Activated CD4-positive, CD25-positive, alpha-beta regulatory T cell treated with anti-CD3 and anti-CD28 coated beads, Interleukin-2, amount 50 U/mL, for 72 hours (primary cell): ENCODE results near the gene FYB1.

Source experiments
- DNase-seq: peaks from one replicate; pipeline ENCODE4 v3.0.0; 2021

Gene FYB1

GRCh38 chr5:39156082-39156481 is 63.3 kb downstream of the FYB1 start:
- no peak for DNase-seq

GRCh38 chr5:39151745-39152144 is 67.6 kb downstream of the FYB1 start:
- DNase-seq = no peak

GRCh38 chr5:39149966-39150365 is 69.4 kb downstream of the FYB1 start:
- DNase-seq = no peak

- DNase-seq = no peak
These were observed 70.3 kb downstream of the FYB1 start for GRCh38 chr5:39148983-39149534.

- DNase-seq = no peak
These were observed 72.4 kb downstream of the FYB1 start for GRCh38 chr5:39146831-39147540.

- DNase-seq = no peak
These were observed 76.1 kb downstream of the FYB1 start for GRCh38 chr5:39143151-39143860.

GRCh38 chr5:39140558-39141168 is 78.7 kb downstream of the FYB1 start:
- no peak for DNase-seq

GRCh38 chr5:39138892-39139291 is 80.5 kb downstream of the FYB1 start:
- DNase-seq = no peak

GRCh38 chr5:39137819-39138451 is 81.4 kb downstream of the FYB1 start:
- no peak for DNase-seq

GRCh38 chr5:39137391-39137790 is 82.0 kb downstream of the FYB1 start:
- no peak for DNase-seq

GRCh38 chr5:39132792-39133191 is 86.6 kb downstream of the FYB1 start:
- DNase-seq = no peak

GRCh38 chr5:39132128-39132447 is 87.3 kb downstream of the FYB1 start:
- no peak for DNase-seq

- DNase-seq = no peak
These were observed 87.9 kb downstream of the FYB1 start for GRCh38 chr5:39131210-39132127.

GRCh38 chr5:39130716-39131115 is 88.6 kb downstream of the FYB1 start:
- no peak for DNase-seq

- no peak for DNase-seq
These were observed 97.4 kb downstream of the FYB1 start for GRCh38 chr5:39121922-39122321.

GRCh38 chr5:39121315-39121714 is 98.0 kb downstream of the FYB1 start:
- no peak for DNase-seq

GRCh38 chr5:39120052-39120420 is 99.3 kb downstream of the FYB1 start:
- no peak for DNase-seq

GRCh38 chr5:39119404-39120051 is 99.8 kb downstream of the FYB1 start:
- DNase-seq = no peak

GRCh38 chr5:39118638-39119037 is 100.7 kb downstream of the FYB1 start:
- DNase-seq = no peak

- DNase-seq = no peak
These were observed 102.0 kb downstream of the FYB1 start for GRCh38 chr5:39117401-39117800.

GRCh38 chr5:39116344-39117170 is 102.8 kb downstream of the FYB1 start:
- no peak for DNase-seq
